Measurements from ENCODE around the gene SLC13A3.

Gene SLC13A3

GRCh38 chr20:46674253-46675083 is 23.2 kb upstream of the SLC13A3 start:
- Histone ChIP-seq H3K79me2 (ENCODE audit: insufficient read depth, low read length) (no peaks in the 10 kb centered on the region), H2AFZ (ENCODE audit: low read length) (no peak overlapping the region), H3K9me2 (ENCODE audit: low read depth, low read length) (no peaks in the 10 kb centered on the region), H3K27ac (ENCODE audit: low read depth, low read length, poor library complexity, severe bottlenecking) (no peak overlapping the region), H3K4me1 (ENCODE audit: insufficient read depth, low read length, severe bottlenecking) (no peaks in the 10 kb centered on the region), H3K9ac (ENCODE audit: low read length) (no peak overlapping the region), H4K20me1 (ENCODE audit: insufficient read depth, low read length) (no peaks in the 10 kb centered on the region), H3K4me2 (ENCODE audit: low read length) (no peak overlapping the region), H3F3A (ENCODE audit: insufficient read depth, low read length) (no peaks in the 10 kb centered on the region), H3K36me3 (ENCODE audit: insufficient read depth, low read length) (no peaks in the 10 kb centered on the region), H3K27me3 (ENCODE audit: insufficient read depth, low read length) (no peaks in the 10 kb centered on the region), H3K4me3 (ENCODE audit: low read depth, low read length, poor library complexity, severe bottlenecking) (no peak overlapping the region), H3K9me3 (ENCODE audit: low read length) (no peaks in the 10 kb centered on the region)
- TF ChIP-seq EZH2 (IDR thresholded peaks at IDR 0.05; ENCODE audit: borderline replicate concordance, low read length) (no peak), CTCF (IDR thresholded peaks at IDR 0.05; ENCODE audit: low read length) (no peak)

GRCh38 chr20:46673394-46674252 is 22.4 kb upstream of the SLC13A3 start:
- Histone ChIP-seq H3K27me3 (ENCODE audit: insufficient read depth, low read length) (no peaks in the 10 kb centered on the region), H3K9me3 (ENCODE audit: low read length) (no peaks in the 10 kb centered on the region), H3K9me2 (ENCODE audit: low read depth, low read length) (no peaks in the 10 kb centered on the region), H3K4me2 (ENCODE audit: low read length) (no peak overlapping the region), H3K9ac (ENCODE audit: low read length) (no peak overlapping the region), H2AFZ (ENCODE audit: low read length) (no peak overlapping the region), H3K36me3 (ENCODE audit: insufficient read depth, low read length) (no peaks in the 10 kb centered on the region), H3F3A (ENCODE audit: insufficient read depth, low read length) (no peaks in the 10 kb centered on the region), H3K4me3 (ENCODE audit: low read depth, low read length, poor library complexity, severe bottlenecking) (no peak overlapping the region), H4K20me1 (ENCODE audit: insufficient read depth, low read length) (no peaks in the 10 kb centered on the region), H3K27ac (ENCODE audit: low read depth, low read length, poor library complexity, severe bottlenecking) (no peak overlapping the region), H3K79me2 (ENCODE audit: insufficient read depth, low read length) (no peaks in the 10 kb centered on the region), H3K4me1 (ENCODE audit: insufficient read depth, low read length, severe bottlenecking) (no peaks in the 10 kb centered on the region)
- TF ChIP-seq CTCF (IDR thresholded peaks at IDR 0.05; ENCODE audit: low read length) (no peak), EZH2 (IDR thresholded peaks at IDR 0.05; ENCODE audit: borderline replicate concordance, low read length) (no peak)

GRCh38 chr20:46672543-46673148 is 21.4 kb upstream of the SLC13A3 start:
- no peak overlapping the region for H3K9ac ChIP-seq (ENCODE audit: low read length)
- no peak overlapping the region for H3K27ac ChIP-seq (ENCODE audit: low read depth, low read length, poor library complexity, severe bottlenecking)
- no peak for TF ChIP-seq CTCF (IDR thresholded peaks at IDR 0.05; ENCODE audit: low read length)
- no peak for TF ChIP-seq EZH2 (IDR thresholded peaks at IDR 0.05; ENCODE audit: borderline replicate concordance, low read length)
- no peaks in the 10 kb centered on the region for H3F3A ChIP-seq (ENCODE audit: insufficient read depth, low read length)
- no peaks in the 10 kb centered on the region for H3K36me3 ChIP-seq (ENCODE audit: insufficient read depth, low read length)
- no peak overlapping the region for H3K4me2 ChIP-seq (ENCODE audit: low read length)
- H3K4me1 ChIP-seq (ENCODE audit: insufficient read depth, low read length, severe bottlenecking) = no peaks in the 10 kb centered on the region
- no peak overlapping the region for H2AFZ ChIP-seq (ENCODE audit: low read length)
- no peaks in the 10 kb centered on the region for H4K20me1 ChIP-seq (ENCODE audit: insufficient read depth, low read length)
- no peaks in the 10 kb centered on the region for H3K27me3 ChIP-seq (ENCODE audit: insufficient read depth, low read length)
- H3K79me2 ChIP-seq (ENCODE audit: insufficient read depth, low read length) = no peaks in the 10 kb centered on the region
- H3K9me2 ChIP-seq (ENCODE audit: low read depth, low read length) = no peaks in the 10 kb centered on the region
- no peaks in the 10 kb centered on the region for H3K9me3 ChIP-seq (ENCODE audit: low read length)
- H3K4me3 ChIP-seq (ENCODE audit: low read depth, low read length, poor library complexity, severe bottlenecking) = no peak overlapping the region

All from OCI-LY1 (cell line).